ENCODE data around the gene CTRL. TPM values are rescaled to one million over a fixed set of nuclear protein-coding genes. Genes with fewer than 3 reads are reported as not detected.

The CTRL gene
- total and polyA plus RNA-seq, 4 donors: 1.0 to 2.5 (median 2.0) TPM; not detected in 1

GRCh38 chr16:67943619-67944504, 12.2 kb upstream of the CTRL start, which contains the start of gene LCAT:
TSS of gene LCAT (minus strand) at chr16:67944120. CDS start at chr16:67944101, 19 bp downstream.
- Histone ChIP-seq H3K9ac (ENCODE audit: insufficient read depth in 1 of 2, low read length in 2 of 2) (no peak within 1 kb of the TSS), H3K9me3 (ENCODE audit: control insufficient read depth in 4 of 4, insufficient read depth in 3 of 4, low read length in 3 of 4) (no peaks in the 10 kb centered on the region), H3K4me1 (ENCODE audit: control insufficient read depth in 5 of 5, insufficient read depth in 5 of 5, low read length in 5 of 5) (peaks cover 0 to 10% (median 0%) of the 10 kb centered on the region in 5 donors), H3K27me3 (ENCODE audit: control insufficient read depth in 3 of 3, insufficient read depth in 3 of 3, low read length in 2 of 3) (no peaks in the 10 kb centered on the region), H3K4me3 (no peak within 1 kb of the TSS), H3K27ac (ENCODE audit: low read depth in 1 of 2, low read length in 1 of 2) (peak within 1 kb of the TSS; percentile 24 to 69), H3K36me3 (ENCODE audit: control insufficient read depth in 4 of 4, insufficient read depth in 4 of 4, low read length in 4 of 4) (peaks cover 15 to 83% (median 42%) of the 10 kb centered on the region in 4 donors)
- WGBS, 2 donors: 76 to 79% methylated on average over 23 of the region's 23 CpGs
- ATAC-seq (ENCODE audit: insufficient read depth, low FRiP score): no peak
- TF ChIP-seq CTCF (IDR thresholded peaks at IDR 0.05; ENCODE audit: control extremely low read depth, extremely low read depth): no peak
- peak; percentile 39 to 59 (median 46) for DNase-seq

DNA sequence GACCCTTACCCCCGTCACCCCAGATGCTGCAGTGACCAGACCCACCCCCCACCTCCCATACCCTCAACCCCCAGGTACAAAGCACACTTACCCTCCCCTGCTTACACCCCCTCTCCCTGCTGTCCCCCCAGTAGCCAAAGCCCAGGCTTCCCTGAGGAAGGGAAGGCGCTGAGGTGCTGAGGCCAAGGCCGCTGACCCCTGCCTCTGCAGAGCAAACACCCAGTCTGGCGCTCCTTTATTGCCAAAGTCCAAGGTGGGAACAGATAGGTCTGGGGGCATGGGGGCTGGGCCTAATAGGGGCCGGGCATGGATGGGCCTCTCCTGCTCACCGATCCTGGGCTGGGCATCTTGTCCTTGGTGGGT, 11.6 kb upstream of the CTRL start:
- Histone ChIP-seq H3K4me1 (ENCODE audit: control insufficient read depth in 5 of 5, insufficient read depth in 5 of 5, low read length in 5 of 5) (peaks cover 0 to 10% (median 0%) of the 10 kb centered on the region in 5 donors), H3K9me3 (ENCODE audit: control insufficient read depth in 4 of 4, insufficient read depth in 3 of 4, low read length in 3 of 4) (no peaks in the 10 kb centered on the region), H3K9ac (ENCODE audit: insufficient read depth in 1 of 2, low read length in 2 of 2) (no peak overlapping the region), H3K4me3 (no peak overlapping the region), H3K36me3 (ENCODE audit: control insufficient read depth in 4 of 4, insufficient read depth in 4 of 4, low read length in 4 of 4) (peaks cover 10 to 77% (median 40%) of the 10 kb centered on the region in 4 donors), H3K27ac (ENCODE audit: low read depth in 1 of 2, low read length in 1 of 2) (peak overlapping the region in 1 of 2 donors; percentile 69), H3K27me3 (ENCODE audit: control insufficient read depth in 3 of 3, insufficient read depth in 3 of 3, low read length in 2 of 3) (no peaks in the 10 kb centered on the region)
- no peak for TF ChIP-seq CTCF (IDR thresholded peaks at IDR 0.05; ENCODE audit: control extremely low read depth, extremely low read depth)
- ATAC-seq (ENCODE audit: insufficient read depth, low FRiP score) (no peak), DNase-seq (no peak)
- 91 to 98% methylated on average over 6 of the region's 6 CpGs for WGBS, 2 donors

DNA sequence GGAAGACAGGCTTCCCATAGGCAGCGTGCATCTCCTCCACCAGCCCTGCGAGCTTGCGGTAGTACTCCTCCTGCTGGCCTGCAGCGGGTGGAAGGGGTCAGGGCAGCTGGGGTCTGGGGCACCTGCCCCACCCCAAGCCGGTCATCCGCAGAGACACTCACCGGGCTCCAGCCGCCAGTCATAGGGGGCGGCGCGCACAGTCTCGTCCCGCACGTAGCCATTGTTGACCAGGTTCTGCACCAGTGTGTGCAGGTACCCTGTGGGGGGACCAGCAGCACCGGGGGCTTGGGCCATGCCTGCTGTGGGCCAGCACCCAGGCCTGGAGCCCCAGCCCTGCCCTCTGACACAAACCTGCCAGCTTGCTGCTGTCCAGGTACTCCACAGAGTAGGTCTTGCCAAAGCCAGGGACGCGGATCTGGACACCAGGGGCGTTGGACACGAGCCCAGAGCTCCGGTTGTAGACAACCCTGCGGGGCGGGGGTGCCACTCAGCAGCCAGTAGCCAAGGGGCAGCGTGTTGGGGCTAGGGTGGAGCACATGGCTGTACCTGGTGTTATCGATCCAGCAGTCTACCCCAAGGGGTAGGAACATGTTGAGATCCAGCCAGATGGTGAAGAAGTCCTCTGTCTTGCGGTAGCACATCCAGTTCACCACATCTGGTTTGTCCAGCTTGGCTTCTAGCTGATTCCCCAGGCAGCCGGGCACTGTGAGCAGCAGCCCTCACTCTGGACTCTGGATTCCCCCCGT, 11.0 kb upstream of the CTRL start:
- no peak overlapping the region for H3K9ac ChIP-seq (ENCODE audit: insufficient read depth in 1 of 2, low read length in 2 of 2)
- no peak overlapping the region for H3K4me3 ChIP-seq
- H3K36me3 ChIP-seq (ENCODE audit: control insufficient read depth in 4 of 4, insufficient read depth in 4 of 4, low read length in 4 of 4): peaks cover 7 to 71% (median 37%) of the 10 kb centered on the region in 4 donors
- no peak for DNase-seq
- no peaks in the 10 kb centered on the region for H3K27me3 ChIP-seq (ENCODE audit: control insufficient read depth in 3 of 3, insufficient read depth in 3 of 3, low read length in 2 of 3)
- peaks cover 0 to 10% (median 0%) of the 10 kb centered on the region in 5 donors for H3K4me1 ChIP-seq (ENCODE audit: control insufficient read depth in 5 of 5, insufficient read depth in 5 of 5, low read length in 5 of 5)
- H3K27ac ChIP-seq (ENCODE audit: low read depth in 1 of 2, low read length in 1 of 2): peak overlapping the region in 1 of 2 donors; percentile 6
- ATAC-seq (ENCODE audit: insufficient read depth, low FRiP score): no peak
- H3K9me3 ChIP-seq (ENCODE audit: control insufficient read depth in 4 of 4, insufficient read depth in 3 of 4, low read length in 3 of 4): no peaks in the 10 kb centered on the region
- TF ChIP-seq CTCF (IDR thresholded peaks at IDR 0.05; ENCODE audit: control extremely low read depth, extremely low read depth): no peak
- 89 to 90% methylated on average over 27 of the region's 27 CpGs for WGBS, 2 donors
